K562 (cell line): ENCODE data around the gene TMEM222. TPM values are rescaled to one million over a fixed set of nuclear protein-coding genes. Genes with fewer than 3 reads are reported as not detected.
A peak's percentile ranks its signal among the peaks of the same experiment; 100 is the strongest.

Experiments used
- ATAC-seq: fragments of 200-7000 bp; cut with Tn5 transposase; 3 replicates; pipeline ENCODE4 v1.9.1; 2020; ENCODE audit warnings: moderate library complexity
- BruUV-seq: library from RNA; stranded (reverse); fragments of 400-500 nt; replicated peaks from 2 replicates; lab custom pipeline; 2021; lab: Mats Ljungman, UMichigan
- CTCF ChIA-PET: fragments of 300-600 bp; formaldehyde crosslinking; extraction: SDS; loops from one replicate; lab custom pipeline; 2021; ENCODE audit warnings: low intra/inter-chr PET ratio; lab: Yijun Ruan, JAX
- POLR2A ChIA-PET: fragments of 300-600, 350-650 bp; sonication (Branson Sonifier 250); formaldehyde crosslinking; extraction: SDS; loops from one replicate; lab custom pipeline; 2021; ENCODE audit warnings: antibody characterized with exemption, inconsistent platforms; lab: Yijun Ruan, JAX
- DNase-seq, 4 experiments: peaks; one replicate each; pipeline versions ENCODE4 v3.0.0 to v3.0.0-alpha.2; 2011 to 2018; ENCODE audit warnings: low spot score in 3 of 4, mixed read lengths in 3 of 4; ENCODE audit errors: extremely low read depth in 1 of 4
- FAIRE-seq: peaks from 2 replicates; lab custom pipeline; 2011; peaks lifted over from hg19 to GRCh38; lab: Jason Lieb, UNC
- H2AFZ ChIP-seq: 2 replicates; pipeline ENCODE4 v1.6.0; 2011; ENCODE audit warnings: low read depth, low read length, control low read depth, inconsistent platforms
- H3K27ac ChIP-seq: fragments of 200-600 bp; 3 replicates; pipeline ENCODE4 v1.8.0; 2011; ENCODE audit warnings: low read depth, mild to moderate bottlenecking, control low read depth, inconsistent platforms, low read length, moderate library complexity, mixed read lengths; ENCODE audit errors: extremely low read depth
- H3K27me3 ChIP-seq, 2 experiments: fragments of 300-600 bp in 1 of 2; 2 replicates in 1 of 2; 3 replicates in 1 of 2; pipeline versions ENCODE4 v1.6.0 to v1.8.0; 2011; ENCODE audit warnings: inconsistent platforms in 2 of 2, low read length in 2 of 2, mild to moderate bottlenecking in 1 of 2, mixed read lengths in 1 of 2, moderate library complexity in 1 of 2; ENCODE audit not compliant: control insufficient read depth in 2 of 2, insufficient read depth in 2 of 2
- H3K36me3 ChIP-seq: fragments of 300-600 bp; 3 replicates; pipeline ENCODE4 v1.8.0; 2011; ENCODE audit warnings: mild to moderate bottlenecking, low read length, inconsistent platforms; ENCODE audit not compliant: control insufficient read depth, insufficient read depth
- H3K4me1 ChIP-seq, 2 experiments: fragments of 200-600 bp in 1 of 2; replicated peaks in 1 of 2; 2 replicates in 1 of 2; 3 replicates in 1 of 2; pipeline versions ENCODE4 v1.5.1 to v1.8.0; 2011; ENCODE audit warnings: inconsistent platforms in 2 of 2, low read length in 2 of 2, mild to moderate bottlenecking in 1 of 2, mixed read lengths in 1 of 2, moderate library complexity in 1 of 2; ENCODE audit not compliant: control insufficient read depth in 2 of 2, insufficient read depth in 2 of 2
- H3K4me2 ChIP-seq: 2 replicates; pipeline ENCODE4 v1.6.1; 2011; ENCODE audit warnings: low read length, control low read depth, inconsistent platforms, mixed read lengths; ENCODE audit not compliant: insufficient read depth
- H3K4me3 ChIP-seq: fragments of 200-600 bp; sonication (generic), shearing (Covaris generic); 2 replicates; pipeline ENCODE4 v1.5.1; 2016; ENCODE audit warnings: control low read depth, inconsistent platforms
- H3K79me2 ChIP-seq: fragments of 200-600 bp; 3 replicates; pipeline ENCODE4 v1.8.0; 2011; ENCODE audit warnings: low read length, inconsistent platforms; ENCODE audit not compliant: control insufficient read depth, insufficient read depth
- H3K9ac ChIP-seq, 2 experiments: 2 replicates each; pipeline versions ENCODE4 v1.6.0 to v1.6.1; 2011; ENCODE audit warnings: low read depth in 2 of 2, low read length in 2 of 2, control low read depth in 1 of 2, inconsistent platforms in 1 of 2, mild to moderate bottlenecking in 1 of 2, mixed read lengths in 1 of 2; ENCODE audit not compliant: insufficient read depth in 1 of 2
- H3K9me1 ChIP-seq: one replicate; pipeline ENCODE4 v1.6.0; 2011; ENCODE audit warnings: inconsistent platforms, mild to moderate bottlenecking, low read length, moderate library complexity; ENCODE audit not compliant: control insufficient read depth, insufficient read depth
- H3K9me3 ChIP-seq: replicated peaks from 2 replicates; pipeline ENCODE4 v1.5.1; 2011; ENCODE audit warnings: low read depth, low read length, inconsistent platforms; ENCODE audit not compliant: control insufficient read depth, insufficient read depth
- H4K20me1 ChIP-seq: replicated peaks from 2 replicates; pipeline ENCODE4 v1.6.1; 2011; ENCODE audit warnings: low read length, inconsistent platforms, mixed read lengths; ENCODE audit not compliant: control insufficient read depth, insufficient read depth
- TSC22D4 ChIP-seq: fragments of 450-650 bp; IDR thresholded peaks from 2 replicates; pipeline ENCODE4 v1.6.1; 2016; ENCODE audit warnings: missing genetic modification characterization, missing biosample characterization, control low read depth
- U2AF1 ChIP-seq: fragments of 200-400 bp; formaldehyde crosslinking; optimal IDR thresholded peaks from 2 replicates; pipeline ENCODE3; 2017; ENCODE audit warnings: mild to moderate bottlenecking, low read depth, low read length, moderate library complexity
- ZNF316 ChIP-seq: fragments of 450-650 bp; IDR thresholded peaks from 2 replicates; pipeline ENCODE4 v1.6.1; 2016
- WGBS: fragments of 100-300 bp; shearing (Covaris generic); methylation state at CpG from one replicate; pipeline ENCODE4 v1.1.6; 2016; ENCODE audit warnings: low coverage, mixed read lengths; ENCODE audit not compliant: insufficient coverage; ENCODE audit errors: missing lambda C conversion rate; 5-methylcytosine and 5-hydroxymethylcytosine counted together
- in situ Hi-C: fragments of 300-500 bp; cut with MboI; formaldehyde crosslinking; loops from 4 replicates; pipeline ENCODE4 v1.15.0; 2018; ENCODE audit warnings: inconsistent platforms, mixed read lengths
- intact Hi-C: fragments of 100-400 bp; cut with micrococcal nuclease; formaldehyde crosslinking; loops from 2 replicates; pipeline ENCODE4 v1.14.2; 2022
- polyA plus RNA-seq, 8 experiments: library from polyadenylated mRNA; depleted of rRNA in 4 of 8; stranded (reverse) in 5 of 8; unstranded in 3 of 8; fragments of >200 nt; fragmentation: Nextera tagmentation in 2 of 8; fragmentation: Illumina TruSeq in 1 of 8; extraction: Ambion mirVana in 2 of 8; extraction: Trizol in 1 of 8; gene quantifications; 2 replicates each; pipeline versions ENCODE4 v1.2.1 to v1.2.3, GENCODE V29; 2011 to 2014; ENCODE audit warnings: inconsistent platforms in 1 of 8, missing spikeins in 1 of 8
- total RNA-seq, 7 experiments: library from RNA; depleted of rRNA in 6 of 7; stranded (reverse); fragments of >200 nt in 6 of 7; fragmentation: Illumina TruSeq in 2 of 7; extraction: Trizol in 2 of 7; gene quantifications; 2 replicates each; pipeline versions ENCODE4 v1.2.1 to v1.2.3, GENCODE V29; 2011 to 2021; ENCODE audit warnings: low replicate concordance in 1 of 7
- TF ChIP-seq, protein P1 (sequence below): sonication (generic); formaldehyde crosslinking; IDR thresholded peaks from 2 replicates; pipeline ENCODE4 v1.9.0; 2022; ENCODE audit warnings: mild to moderate bottlenecking, missing genetic modification reagents
- TF ChIP-seq, protein P2 (sequence below): sonication (generic); formaldehyde crosslinking; IDR thresholded peaks from 2 replicates; pipeline ENCODE4 v1.8.0; 2022; ENCODE audit warnings: missing genetic modification reagents, mild to moderate bottlenecking, moderate library complexity, borderline replicate concordance
- TF ChIP-seq, protein P3 (sequence below): sonication (generic); formaldehyde crosslinking; IDR thresholded peaks from 2 replicates; pipeline ENCODE4 v1.9.0; 2022; ENCODE audit warnings: mild to moderate bottlenecking, missing genetic modification reagents

Gene TMEM222
- total and polyA plus RNA-seq, 9 of the 15 experiments (the other 6 are each of a cell fraction or from before 2014, with no cell fraction given) = 6.9 to 48.0 (median 32.8) TPM

DNA sequence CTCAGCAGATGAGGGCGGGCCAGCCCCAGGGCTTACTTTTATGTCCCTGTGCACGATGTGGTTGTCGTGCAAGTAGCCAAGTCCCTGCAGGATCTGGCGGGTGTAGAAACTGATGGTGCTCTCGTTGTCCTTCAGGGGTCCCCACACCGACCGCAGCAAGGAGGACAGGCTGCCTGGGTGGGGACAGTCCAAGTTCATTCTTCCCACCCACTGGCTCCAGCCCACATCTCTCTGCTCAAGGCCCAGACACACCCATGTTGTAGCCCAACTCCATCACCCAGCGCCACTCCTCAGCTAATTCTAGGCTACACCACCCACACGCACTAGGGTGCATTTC lies 37.8 kb downstream of the TMEM222 start:
- Histone ChIP-seq H3K9ac (peak overlapping the region in 1 of 2 experiments; percentile 87; a peak in 2 of 4 replicates), H3K79me2 (no peaks in the 10 kb centered on the region), H3K9me1 (no peaks in the 10 kb centered on the region), H3K4me3 (peak overlapping the region; percentile 30; the same call in 1 of the 2 replicates), H3K4me1 (peaks cover 13 to 59% of the 10 kb centered on the region in 2 experiments), H4K20me1 (peaks cover 10% of the 10 kb centered on the region; the same call in 1 of the 2 replicates), H2AFZ (peak overlapping the region; percentile 9; the same call in 1 of the 2 replicates), H3K36me3 (peaks cover 12% of the 10 kb centered on the region; the same call in 2 of the 3 replicates), H3K4me2 (peak overlapping the region; percentile 68), H3K27ac (no peak overlapping the region), H3K9me3 (no peaks in the 10 kb centered on the region), H3K27me3 (no peaks in the 10 kb centered on the region)
- FAIRE-seq (no peak), ATAC-seq (no peak), DNase-seq (no peak)
- no TSS peak for BruUV-seq
- ChIA-PET POLR2A (interaction anchor here (0.6 kb wide), 1 partner anchor 9 kb away, joined by 5 read pairs; no protein-coding TSS in a partner anchor), CTCF (no interaction called here)
- in situ Hi-C loops (no loop called here), intact Hi-C loops (loop anchor here (5.0 to 10.0 kb wide), 3 partner anchors 33 to 165 kb away; partner anchors contain the start of gene GPR3)
- 36% methylated on average over 9 of the region's 9 CpGs for whole genome bisulfite sequencing
- no peak for TF ChIP-seq TSC22D4 (tag)
- no peak for TF ChIP-seq U2AF1
- TF ChIP-seq, protein P1, sequence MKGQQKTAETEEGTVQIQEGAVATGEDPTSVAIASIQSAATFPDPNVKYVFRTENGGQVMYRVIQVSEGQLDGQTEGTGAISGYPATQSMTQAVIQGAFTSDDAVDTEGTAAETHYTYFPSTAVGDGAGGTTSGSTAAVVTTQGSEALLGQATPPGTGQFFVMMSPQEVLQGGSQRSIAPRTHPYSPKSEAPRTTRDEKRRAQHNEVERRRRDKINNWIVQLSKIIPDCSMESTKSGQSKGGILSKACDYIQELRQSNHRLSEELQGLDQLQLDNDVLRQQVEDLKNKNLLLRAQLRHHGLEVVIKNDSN (CRISPR knock-in tag) = peak; percentile 4; the same call in 1 of the 2 replicates
- TF ChIP-seq, protein P2, sequence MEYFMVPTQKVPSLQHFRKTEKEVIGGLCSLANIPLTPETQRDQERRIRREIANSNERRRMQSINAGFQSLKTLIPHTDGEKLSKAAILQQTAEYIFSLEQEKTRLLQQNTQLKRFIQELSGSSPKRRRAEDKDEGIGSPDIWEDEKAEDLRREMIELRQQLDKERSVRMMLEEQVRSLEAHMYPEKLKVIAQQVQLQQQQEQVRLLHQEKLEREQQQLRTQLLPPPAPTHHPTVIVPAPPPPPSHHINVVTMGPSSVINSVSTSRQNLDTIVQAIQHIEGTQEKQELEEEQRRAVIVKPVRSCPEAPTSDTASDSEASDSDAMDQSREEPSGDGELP (CRISPR knock-in tag) = 0 out of 2 replicates have a peak, but pooled peaks have one; percentile 9
- TF ChIP-seq ZNF316 = no peak
- TF ChIP-seq, protein P3, sequence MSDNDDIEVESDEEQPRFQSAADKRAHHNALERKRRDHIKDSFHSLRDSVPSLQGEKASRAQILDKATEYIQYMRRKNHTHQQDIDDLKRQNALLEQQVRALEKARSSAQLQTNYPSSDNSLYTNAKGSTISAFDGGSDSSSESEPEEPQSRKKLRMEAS (CRISPR knock-in tag) = peak; percentile 7; the same call in 1 of the 2 replicates
